ENCODE measurements around the gene NDUFV3.

GRCh38 chr21:42878993-42879787 lies 13.9 kb upstream of the NDUFV3 start, which contains the start of gene WDR4:
- TF ChIP-seq CTCF (IDR thresholded peaks at IDR 0.05; ENCODE audit: borderline replicate concordance, extremely low read depth, low read length, poor library complexity, severe bottlenecking) (no peak), EZH2 (IDR thresholded peaks at IDR 0.05; ENCODE audit: borderline replicate concordance, low read depth, low read length, severe bottlenecking) (no peak)
